AG08396 (cell line): ENCODE data around the gene MORF4L2.
"Not testable (repeated sequence)": the region's sequence is repeated elsewhere in the genome, so short reads cannot be mapped to it uniquely, and the experiment has no call there.

Experiments used
- DNase-seq: peaks from one replicate; pipeline ENCODE4 v3.0.0; 2012; ENCODE audit warnings: low spot score, mixed read lengths

Gene MORF4L2

DNA sequence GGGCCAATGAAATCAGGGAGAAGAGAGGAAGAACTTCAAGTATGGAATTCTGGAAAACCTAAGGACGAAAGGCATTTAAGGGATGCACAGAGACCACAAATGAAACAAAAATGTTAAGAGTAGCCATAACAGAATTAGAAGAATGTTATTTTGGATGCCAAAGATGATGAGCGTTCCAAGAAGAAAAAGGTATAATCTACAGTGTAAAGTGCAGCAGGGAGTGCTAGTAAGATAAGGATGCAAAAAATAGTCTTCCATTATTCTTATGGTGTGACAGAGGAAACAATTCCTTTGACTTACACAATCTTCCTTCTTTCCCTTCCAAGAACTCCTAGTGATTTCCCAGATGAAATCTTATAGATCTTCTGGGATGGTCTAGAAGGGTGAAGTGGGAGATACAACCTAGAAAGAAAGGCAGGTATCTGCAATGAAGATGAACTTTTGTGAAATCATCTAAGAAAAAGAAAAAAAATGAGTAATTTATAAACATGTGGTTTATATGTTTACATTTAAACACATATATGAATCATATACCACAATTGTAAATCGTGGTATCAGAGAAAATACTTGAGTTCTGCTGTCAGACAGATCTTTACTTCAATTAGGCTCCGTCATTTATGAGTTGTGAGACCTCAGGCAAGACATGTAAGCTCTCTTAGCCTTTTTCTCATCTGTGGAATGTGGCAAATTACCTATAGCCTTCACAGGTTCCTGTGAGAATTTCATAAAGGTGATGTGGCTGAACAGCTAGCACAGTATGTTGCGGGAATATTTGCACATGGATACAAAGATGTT, 8.1 kb downstream of the MORF4L2 start:
- DNase-seq = no peak

DNA sequence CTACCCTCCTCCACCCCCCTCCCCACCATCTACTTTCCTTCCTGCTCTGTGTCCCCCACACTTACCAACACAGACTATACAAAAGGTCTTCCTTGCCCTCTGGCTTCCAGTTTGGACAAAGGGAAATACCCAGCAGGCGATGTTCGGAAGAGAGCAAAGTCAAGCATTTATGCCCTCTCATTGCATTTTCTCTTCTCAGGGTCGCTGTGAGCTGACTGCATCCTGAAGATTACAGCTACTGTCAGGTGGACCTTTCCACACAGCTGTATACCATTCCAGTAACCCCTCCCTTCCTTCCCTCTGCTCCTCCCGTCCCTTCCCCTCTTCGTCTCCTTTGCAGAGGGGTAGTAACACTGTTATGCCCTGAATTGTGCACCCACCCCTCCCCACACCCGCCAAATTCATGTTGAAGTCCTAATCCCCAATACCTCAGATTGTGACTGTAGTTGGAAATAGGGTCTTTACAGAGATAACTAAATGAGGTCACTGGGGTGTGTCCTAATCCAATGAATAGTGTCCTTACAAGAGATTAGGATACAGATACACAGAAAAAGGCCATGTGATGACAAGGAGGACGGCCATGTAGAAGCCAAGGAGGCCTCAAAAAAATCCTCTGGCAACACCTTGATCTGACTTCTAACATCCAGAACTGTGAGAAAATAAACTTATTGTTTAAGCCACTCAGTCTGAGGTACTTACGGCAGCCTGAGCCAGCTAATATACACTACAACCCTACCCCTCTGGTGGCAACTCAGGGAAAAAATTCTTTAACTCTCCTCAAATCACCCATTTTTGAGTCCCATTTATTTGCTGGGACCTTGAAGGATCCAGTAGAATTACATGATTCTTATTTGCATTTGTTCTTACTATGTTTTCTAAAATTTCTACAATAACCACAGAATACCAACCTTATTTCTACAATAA, 11.7 kb downstream of the MORF4L2 start:
- no peak for DNase-seq

GRCh38 chrX:103669745-103670144, 16.8 kb downstream of the MORF4L2 start:
- no peak for DNase-seq

GRCh38 chrX:103666202-103667107, 20.0 kb downstream of the MORF4L2 start:
- DNase-seq = no peak

- DNase-seq = no peak
Measured at GRCh38 chrX:103663981-103664762, 22.3 kb downstream of the MORF4L2 start.

GRCh38 chrX:103659460-103659859, 27.0 kb downstream of the MORF4L2 start:
- not testable (repeated sequence) for DNase-seq

DNA sequence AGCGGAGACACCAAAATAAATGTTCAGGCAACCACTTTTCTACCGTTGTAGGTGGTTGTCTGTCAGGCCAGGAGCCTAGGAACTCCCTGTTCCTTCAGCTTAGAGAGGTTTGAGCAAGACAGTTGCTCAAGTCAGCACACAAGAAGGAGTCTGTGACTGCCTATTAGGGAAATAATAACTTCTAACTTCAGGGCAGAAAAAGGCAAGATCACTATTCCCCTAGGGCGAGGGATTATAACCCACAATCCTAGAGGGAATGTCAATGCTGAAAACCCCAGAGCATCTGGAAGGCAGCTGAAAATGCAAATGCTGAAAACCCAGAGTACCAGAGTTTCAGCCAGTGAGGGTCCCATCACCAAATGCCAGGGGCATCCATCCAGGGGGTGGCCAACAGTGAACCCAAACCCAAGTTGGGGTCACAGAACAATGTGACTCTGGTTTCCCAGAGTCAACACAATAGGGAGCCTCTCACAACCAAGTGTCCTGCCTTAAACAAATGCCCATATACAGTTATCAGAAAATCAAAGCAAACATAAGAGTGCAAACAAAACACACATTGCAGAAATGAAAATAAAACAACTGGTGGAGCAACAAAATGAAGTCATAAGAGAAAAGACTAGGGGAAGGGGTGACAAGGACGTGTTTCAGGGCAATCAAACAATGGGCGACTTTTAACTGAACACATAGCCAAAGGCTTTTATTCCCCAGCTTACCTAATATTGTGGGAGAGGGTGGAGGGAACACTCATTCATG, 27.6 kb downstream of the MORF4L2 start:
- no peak for DNase-seq

- DNase-seq = not testable (repeated sequence)
Measured at GRCh38 chrX:103657066-103657465, 29.4 kb downstream of the MORF4L2 start.

DNA sequence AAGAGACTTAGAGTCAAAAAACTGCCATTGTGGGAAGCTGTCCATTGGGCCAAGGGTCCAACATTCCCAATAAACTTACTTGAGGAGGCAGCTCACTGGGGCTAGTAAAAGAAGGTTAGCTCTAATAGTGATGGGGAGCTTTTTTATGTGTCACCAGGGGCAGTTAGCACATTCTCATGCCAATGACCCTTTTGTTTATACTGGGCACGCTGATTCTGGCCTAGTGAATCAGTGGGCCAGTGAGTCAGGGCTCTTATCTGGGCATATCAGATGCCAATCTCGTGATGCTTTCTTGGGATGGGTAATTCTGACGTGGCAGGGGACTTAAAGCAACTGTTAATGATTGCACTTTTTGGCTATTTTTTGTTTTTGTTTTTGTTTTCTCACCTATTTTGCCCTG, 29.9 kb downstream of the MORF4L2 start:
- DNase-seq = peak; percentile 40

DNA sequence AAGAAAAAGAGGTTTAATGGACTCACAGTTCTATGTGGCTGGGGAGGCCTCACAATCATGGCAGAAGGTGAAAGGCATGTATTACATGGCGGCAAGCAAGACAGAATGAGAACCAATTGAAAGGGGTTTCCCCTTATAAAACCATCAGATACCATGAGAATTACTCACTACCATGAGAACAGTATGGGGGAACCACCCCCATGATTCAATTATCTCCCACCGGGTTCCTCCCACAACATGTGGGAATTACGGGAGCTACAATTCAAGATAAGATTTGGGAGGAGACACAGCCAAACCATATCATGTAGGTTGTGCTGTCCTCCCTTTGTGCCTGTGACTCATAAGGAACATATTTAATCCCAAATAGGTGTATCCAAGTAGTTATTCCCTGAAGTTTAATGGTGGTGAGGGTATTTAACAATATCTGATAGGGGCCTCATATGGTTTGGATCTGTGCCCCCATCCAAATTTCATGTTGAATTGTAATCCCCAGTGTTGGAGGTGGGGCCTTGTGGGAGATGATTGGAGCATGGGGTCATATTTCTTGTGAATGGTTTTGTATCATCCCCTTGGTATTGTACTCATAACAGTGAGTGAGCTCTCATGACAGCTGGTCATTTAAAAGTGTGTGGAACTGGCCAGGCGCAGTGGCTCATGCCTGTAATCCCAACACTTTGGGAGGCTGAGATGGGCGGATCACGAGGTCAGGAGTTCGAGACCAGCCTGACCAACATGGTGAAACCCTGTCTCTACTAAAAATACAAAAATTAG, 31.1 kb downstream of the MORF4L2 start:
- not testable (repeated sequence) for DNase-seq

DNA sequence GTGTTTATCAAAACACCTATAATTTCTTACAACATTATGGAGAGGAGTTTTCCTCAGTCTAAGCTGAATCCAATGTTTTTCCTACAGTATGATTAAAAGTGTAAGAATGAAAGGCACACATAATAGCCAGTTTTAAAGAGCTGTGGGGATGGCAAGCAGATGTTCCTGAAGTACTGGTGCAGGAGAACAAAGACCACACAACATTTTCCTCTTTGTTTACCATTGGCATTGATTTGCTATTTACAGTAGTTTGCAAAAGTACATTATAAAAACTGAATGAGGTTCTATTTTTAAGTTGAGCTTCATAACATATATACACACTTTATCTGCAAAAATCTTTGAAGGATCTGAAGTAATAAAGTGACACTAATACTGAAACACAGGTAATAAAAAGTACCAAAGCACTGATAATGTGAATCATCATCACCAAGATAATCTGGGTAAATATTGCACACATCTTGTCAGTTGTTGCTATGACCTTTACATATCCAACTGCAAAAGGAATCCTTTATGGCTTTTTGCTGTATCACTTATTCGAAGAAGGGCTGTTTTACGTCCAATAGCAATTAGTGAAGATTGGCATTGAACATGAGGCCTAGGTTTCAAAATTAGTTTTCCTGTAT, 35.2 kb downstream of the MORF4L2 start:
- DNase-seq = no peak

DNA sequence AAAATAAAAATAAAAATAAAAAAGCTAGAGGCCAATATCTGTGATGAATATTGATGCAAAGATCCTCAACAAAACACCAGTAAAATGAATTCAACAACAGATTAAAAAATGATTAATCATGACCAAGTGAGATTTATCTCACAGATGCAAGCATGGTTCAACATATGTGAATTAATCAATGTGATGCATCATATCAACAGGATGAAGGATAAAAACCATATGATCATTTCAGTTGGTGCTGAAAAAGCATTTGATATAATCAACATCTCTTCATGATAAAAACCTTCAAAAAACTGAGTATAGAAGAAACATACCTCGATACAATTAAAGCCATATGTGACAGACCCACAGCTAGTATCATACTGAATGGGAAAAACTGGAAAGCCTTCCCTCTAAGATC, 38.9 kb downstream of the MORF4L2 start:
- DNase-seq = no peak

DNA sequence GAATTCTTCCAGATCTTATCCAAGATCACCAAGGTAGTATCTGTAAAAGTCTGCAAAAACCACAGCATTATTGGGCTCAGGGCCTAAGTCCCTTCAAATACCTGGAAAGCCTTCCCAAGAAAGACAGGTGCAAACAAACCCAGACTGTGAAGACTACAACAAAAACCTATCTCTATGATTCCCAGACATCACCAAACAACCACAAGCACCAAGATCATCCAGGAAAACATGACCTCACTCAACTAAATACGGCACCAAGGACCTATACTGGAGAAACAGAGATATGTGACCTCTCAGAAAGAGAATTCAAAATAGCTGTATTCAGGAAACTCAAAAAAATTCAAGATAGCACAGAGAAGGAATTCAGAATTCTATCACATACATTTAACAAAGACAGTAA, 42.4 kb downstream of the MORF4L2 start:
- no peak for DNase-seq

GRCh38 chrX:103640401-103641155, 45.9 kb downstream of the MORF4L2 start:
- no peak for DNase-seq

- not testable (repeated sequence) for DNase-seq
Measured at GRCh38 chrX:103638479-103639346, 47.8 kb downstream of the MORF4L2 start.

DNA sequence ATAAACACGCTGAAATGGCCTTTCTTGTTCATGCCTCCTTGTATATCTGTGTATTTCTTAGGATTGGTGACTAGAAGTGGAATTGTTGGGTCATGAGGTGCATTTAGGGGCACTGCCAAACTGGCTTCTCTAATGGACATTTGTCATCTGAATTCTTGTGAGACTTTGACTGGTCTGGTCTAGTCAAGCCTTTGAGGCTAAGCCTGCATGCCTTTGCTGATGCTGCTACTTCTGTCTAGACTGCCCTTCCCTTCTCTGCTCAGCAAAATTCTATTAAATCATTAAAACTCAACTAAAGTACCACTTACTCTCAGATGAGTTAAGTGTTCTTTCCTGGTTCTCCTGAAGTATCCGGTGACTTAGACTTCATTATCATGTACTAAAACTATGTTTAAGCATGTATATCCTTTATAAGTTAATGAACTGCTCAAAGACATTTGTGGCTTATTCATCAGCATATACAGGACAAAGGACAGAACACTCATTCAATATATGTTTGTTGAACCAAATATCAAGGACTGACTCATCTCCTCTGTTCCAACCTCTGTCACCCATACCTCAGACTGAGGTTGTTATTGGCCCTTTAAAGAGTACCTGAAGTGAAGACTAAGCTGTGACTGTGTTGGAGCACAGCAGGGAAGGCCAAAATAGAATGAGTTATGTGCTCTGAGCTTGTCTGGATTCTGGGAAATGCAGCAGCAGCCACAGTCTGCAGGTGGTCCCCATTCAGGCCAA, 48.7 kb downstream of the MORF4L2 start:
- DNase-seq = no peak

DNA sequence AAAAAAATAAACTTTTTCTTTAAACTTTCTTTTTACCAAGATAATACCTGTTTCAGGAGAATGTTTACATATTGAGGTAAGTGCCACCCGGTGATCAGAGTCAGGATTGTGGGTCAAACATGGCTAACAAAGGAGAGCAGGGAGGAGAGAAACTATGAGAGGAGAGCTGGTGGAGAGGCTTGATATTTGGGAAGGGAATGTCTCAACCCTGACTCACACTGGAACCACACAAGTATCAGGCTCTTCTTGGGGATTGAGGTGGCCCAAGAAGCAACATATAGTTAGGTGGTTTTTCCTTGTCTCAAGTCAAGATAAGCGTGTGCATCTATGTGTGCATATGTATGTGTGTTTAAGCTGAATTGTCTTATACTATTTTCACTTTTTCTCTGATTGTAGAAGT, 51.1 kb downstream of the MORF4L2 start:
- DNase-seq = no peak
